HEK293T (cell line): ENCODE measurements around the gene ZNF184.
A peak's percentile ranks its signal among the peaks of the same experiment; 100 is the strongest.

Experiments used
- CTCF ChIA-PET: fragments of 350-600 bp; formaldehyde crosslinking; extraction: SDS; loops from one replicate; lab custom pipeline; 2021; ENCODE audit warnings: antibody characterized with exemption, inconsistent platforms; lab: Yijun Ruan, JAX
- POLR2A ChIA-PET: fragments of 350-600 bp; formaldehyde crosslinking; extraction: SDS; loops from one replicate; lab custom pipeline; 2020; ENCODE audit warnings: antibody characterized with exemption, inconsistent platforms; lab: Yijun Ruan, JAX
- DNase-seq: peaks from one replicate; pipeline ENCODE4 v3.0.0; 2012; ENCODE audit warnings: mixed read lengths; ENCODE audit errors: extremely low spot score
- ARNT ChIP-seq: fragments of 450-650 bp; IDR thresholded peaks from 2 replicates; pipeline ENCODE4 v1.6.1; 2017; ENCODE audit warnings: mild to moderate bottlenecking
- BHLHE40 ChIP-seq: fragments of 450-650 bp; IDR thresholded peaks from 2 replicates; pipeline ENCODE4 v1.6.1; 2016; ENCODE audit warnings: mild to moderate bottlenecking, moderate library complexity, borderline replicate concordance
- CTBP1 ChIP-seq: fragments of 450-650 bp; IDR thresholded peaks from 2 replicates; pipeline ENCODE4 v1.6.1; 2016; ENCODE audit warnings: borderline replicate concordance
- ELF4 ChIP-seq: fragments of 450-650 bp; IDR thresholded peaks from 2 replicates; pipeline ENCODE4 v1.6.1; 2017; ENCODE audit warnings: antibody characterized with exemption
- FOXA1 ChIP-seq: fragments of 450-650 bp; IDR thresholded peaks from 2 replicates; pipeline ENCODE4 v1.6.1; 2016; ENCODE audit warnings: mild to moderate bottlenecking
- FOXK2 ChIP-seq: fragments of 450-650 bp; IDR thresholded peaks from 2 replicates; pipeline ENCODE4 v1.6.1; 2016; ENCODE audit warnings: mild to moderate bottlenecking
- FOXM1 ChIP-seq: fragments of 450-650 bp; IDR thresholded peaks from 2 replicates; pipeline ENCODE4 v1.6.1; 2017; ENCODE audit warnings: mild to moderate bottlenecking, borderline replicate concordance
- HDGF ChIP-seq: fragments of 450-650 bp; IDR thresholded peaks from 2 replicates; pipeline ENCODE4 v1.6.1; 2017; ENCODE audit warnings: antibody characterized with exemption, borderline replicate concordance
- L3MBTL2 ChIP-seq: fragments of 450-650 bp; conservative IDR thresholded peaks from 2 replicates; pipeline ENCODE4 v1.6.1; 2016; ENCODE audit warnings: mild to moderate bottlenecking
- LEF1 ChIP-seq: fragments of 450-650 bp; IDR thresholded peaks from 2 replicates; pipeline ENCODE4 v1.6.1; 2017; ENCODE audit warnings: mild to moderate bottlenecking, borderline replicate concordance
- NFRKB ChIP-seq: fragments of 450-650 bp; IDR thresholded peaks from 2 replicates; pipeline ENCODE4 v1.6.1; 2016; ENCODE audit warnings: mild to moderate bottlenecking, moderate library complexity
- PKNOX1 ChIP-seq: fragments of 450-650 bp; IDR thresholded peaks from 2 replicates; pipeline ENCODE4 v1.6.1; 2016
- SP1 ChIP-seq: fragments of 450-650 bp; IDR thresholded peaks from 2 replicates; pipeline ENCODE4 v1.6.1; 2017
- SUZ12 ChIP-seq: fragments of 450-650 bp; IDR thresholded peaks from 2 replicates; pipeline ENCODE4 v1.6.1; 2016; ENCODE audit warnings: mild to moderate bottlenecking
- TARDBP ChIP-seq: fragments of 450-650 bp; IDR thresholded peaks from 2 replicates; pipeline ENCODE4 v1.6.1; 2016
- ZNF384 ChIP-seq: fragments of 450-650 bp; IDR thresholded peaks from 2 replicates; pipeline ENCODE4 v1.6.1; 2016

ZNF184 gene

GRCh38 chr6:27494103-27494502 lies 21.2 kb upstream of the ZNF184 start:
- ChIA-PET CTCF (no interaction called here), POLR2A (interaction anchor here (1.7 to 2.3 kb wide), 2 partner anchors 22 to 159 kb away, joined by 6 to 8 read pairs; partner anchors contain the start of gene ZNF184)
- DNase-seq: no peak
- TF ChIP-seq NFRKB (no peak), FOXK2 (no peak), ELF4 (no peak), BHLHE40 (no peak), HDGF (no peak), ARNT (no peak), PKNOX1 (no peak), FOXA1 (no peak), L3MBTL2 (no peak), SUZ12 (no peak), LEF1 (no peak), TARDBP (no peak), SP1 (no peak), ZNF384 (no peak), FOXM1 (no peak), CTBP1 (no peak)

- POLR2A ChIA-PET: no interaction called here
- TF ChIP-seq LEF1: no peak
- TF ChIP-seq HDGF: no peak
- TF ChIP-seq L3MBTL2: no peak
- TF ChIP-seq ELF4: no peak
- no peak for TF ChIP-seq FOXK2
- TF ChIP-seq FOXA1: no peak
- no peak for TF ChIP-seq FOXM1
- no peak for DNase-seq
- CTCF ChIA-PET: no interaction called here
Measured at GRCh38 chr6:27492631-27493190, 19.8 kb upstream of the ZNF184 start.

GRCh38 chr6:27479319-27480182 lies 6.6 kb upstream of the ZNF184 start:
- POLR2A ChIA-PET: interaction anchor here (0.7 to 1.2 kb wide), 6 partner anchors 16 to 345 kb away, joined by 3 to 7 read pairs (median 4); no protein-coding TSS in a partner anchor
- TF ChIP-seq TARDBP (no peak), ELF4 (peak; percentile 26; the same call in 1 of the 2 replicates), SP1 (no peak), PKNOX1 (0 out of 2 replicates have a peak, but pooled peaks have one; percentile 17), BHLHE40 (no peak), FOXK2 (no peak), FOXM1 (no peak), CTBP1 (no peak), SUZ12 (no peak), HDGF (no peak), NFRKB (no peak), LEF1 (no peak), ZNF384 (peak; percentile 89), FOXA1 (no peak), L3MBTL2 (peak; percentile 41), ARNT (no peak)
- peak; percentile 55 for DNase-seq
- CTCF ChIA-PET: no interaction called here

- DNase-seq: peak; percentile 47
- ChIA-PET CTCF (no interaction called here), POLR2A (interaction anchor here (0.7 to 1.2 kb wide), 6 partner anchors 17 to 346 kb away, joined by 3 to 7 read pairs (median 3); no protein-coding TSS in a partner anchor)
- TF ChIP-seq CTBP1 (0 out of 2 replicates have a peak, but pooled peaks have one; percentile 5), FOXA1 (no peak), LEF1 (no peak)
Measured at GRCh38 chr6:27478706-27479318, 5.9 kb upstream of the ZNF184 start.

GRCh38 chr6:27478141-27478705 lies 5.3 kb upstream of the ZNF184 start:
- TF ChIP-seq NFRKB (no peak), SP1 (no peak), TARDBP (no peak), CTBP1 (no peak), L3MBTL2 (no peak), SUZ12 (no peak), FOXM1 (no peak), ZNF384 (no peak), BHLHE40 (no peak), LEF1 (no peak), ELF4 (no peak), PKNOX1 (no peak), HDGF (no peak), ARNT (no peak), FOXA1 (no peak), FOXK2 (no peak)
- peak; percentile 8 for DNase-seq
- POLR2A ChIA-PET: interaction anchor here (1.0 kb wide), 1 partner anchor 227 kb away, joined by 3 read pairs; no protein-coding TSS in a partner anchor
- CTCF ChIA-PET: no interaction called here
